HCT116 (cell line): Measurements from ENCODE around the gene ZNF516.

Experiments
- CBX3 ChIP-seq: IDR thresholded peaks from 2 replicates; pipeline ENCODE4 v1.6.1; 2012; ENCODE audit warnings: low read depth
- CEBPB ChIP-seq: IDR thresholded peaks from 2 replicates; pipeline ENCODE4 v1.6.1; 2012; ENCODE audit warnings: low read depth
- EGR1 ChIP-seq: IDR thresholded peaks from 2 replicates; pipeline ENCODE4 v1.6.1; 2012; ENCODE audit warnings: low read depth
- EZH2 ChIP-seq: fragments of 200-600 bp; sonication (generic); IDR thresholded peaks from 2 replicates; pipeline ENCODE4 v1.6.1; 2017; ENCODE audit warnings: antibody characterized with exemption, mixed run types
- EZH2phosphoT487 ChIP-seq: fragments of 200-600 bp; IDR thresholded peaks from 2 replicates; pipeline ENCODE4 v1.6.1; 2018; ENCODE audit warnings: antibody characterized with exemption, borderline replicate concordance
- JUND ChIP-seq: IDR thresholded peaks from 2 replicates; pipeline ENCODE4 v1.6.1; 2012
- POLR2A ChIP-seq: IDR thresholded peaks from 2 replicates; pipeline ENCODE4 v1.7.0; 2011; ENCODE audit warnings: borderline replicate concordance; ENCODE audit not compliant: insufficient read depth, insufficient read length; ENCODE audit errors: extremely low read depth
- POLR2AphosphoS5 ChIP-seq: IDR thresholded peaks from 2 replicates; pipeline ENCODE4 v1.6.1; 2011; ENCODE audit warnings: mild to moderate bottlenecking, low read depth, low read length, moderate library complexity
- SP1 ChIP-seq: IDR thresholded peaks from 2 replicates; pipeline ENCODE4 v1.6.1; 2012; ENCODE audit warnings: low read depth
- YY1 ChIP-seq: IDR thresholded peaks from 2 replicates; pipeline ENCODE4 v1.6.1; 2011; ENCODE audit warnings: low read length, low read depth, moderate library complexity, mild to moderate bottlenecking; ENCODE audit not compliant: insufficient replicate concordance; ENCODE audit errors: extremely low read depth
- ZFX ChIP-seq: fragments of 450-650 bp; IDR thresholded peaks from 2 replicates; pipeline ENCODE4 v1.6.1; 2017
- TF ChIP-seq, protein P1 (sequence below), 3 experiments: fragments of 200-600 bp in 1 of 3; sonication (generic) in 1 of 3; IDR thresholded peaks in 2 of 3; conservative IDR thresholded peaks in 1 of 3; 2 replicates each; pipeline ENCODE4 v1.5.1; 2012 to 2017; ENCODE audit warnings: low read depth in 2 of 3, low read length in 2 of 3, antibody characterized with exemption in 1 of 3, borderline replicate concordance in 1 of 3, control low read depth in 1 of 3, mild to moderate bottlenecking in 1 of 3, mixed read lengths in 1 of 3, mixed run types in 1 of 3, moderate library complexity in 1 of 3; ENCODE audit not compliant: insufficient read depth in 1 of 3
- TF ChIP-seq, protein P2 (sequence below): IDR thresholded peaks from 2 replicates; pipeline ENCODE4 v1.6.1; 2012
- TF ChIP-seq, protein P3 (sequence below): IDR thresholded peaks from 2 replicates; pipeline ENCODE4 v1.6.1; 2012

DNA sequence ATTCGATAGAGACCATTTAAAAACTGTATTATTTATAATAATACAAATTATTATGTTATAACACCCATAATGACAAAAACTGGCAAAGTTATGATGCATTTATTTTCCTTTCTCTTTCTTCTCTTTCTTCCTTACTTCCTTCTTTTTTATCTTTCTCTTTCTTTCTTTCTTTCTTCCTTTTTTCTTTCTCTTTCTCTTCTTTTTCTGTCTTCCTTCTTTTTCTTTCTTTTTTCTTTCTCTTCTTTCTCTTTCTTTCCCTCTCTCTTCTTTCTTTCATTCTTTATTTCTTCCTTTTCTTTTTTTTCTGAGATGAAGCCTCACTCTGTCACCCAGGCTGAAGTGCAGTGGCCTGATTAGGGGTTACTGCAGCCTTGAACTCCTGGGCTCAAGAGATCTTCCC lies 27.5 kb upstream of the ZNF516 start:
- TF ChIP-seq EGR1 = no peak
- TF ChIP-seq, protein P1, sequence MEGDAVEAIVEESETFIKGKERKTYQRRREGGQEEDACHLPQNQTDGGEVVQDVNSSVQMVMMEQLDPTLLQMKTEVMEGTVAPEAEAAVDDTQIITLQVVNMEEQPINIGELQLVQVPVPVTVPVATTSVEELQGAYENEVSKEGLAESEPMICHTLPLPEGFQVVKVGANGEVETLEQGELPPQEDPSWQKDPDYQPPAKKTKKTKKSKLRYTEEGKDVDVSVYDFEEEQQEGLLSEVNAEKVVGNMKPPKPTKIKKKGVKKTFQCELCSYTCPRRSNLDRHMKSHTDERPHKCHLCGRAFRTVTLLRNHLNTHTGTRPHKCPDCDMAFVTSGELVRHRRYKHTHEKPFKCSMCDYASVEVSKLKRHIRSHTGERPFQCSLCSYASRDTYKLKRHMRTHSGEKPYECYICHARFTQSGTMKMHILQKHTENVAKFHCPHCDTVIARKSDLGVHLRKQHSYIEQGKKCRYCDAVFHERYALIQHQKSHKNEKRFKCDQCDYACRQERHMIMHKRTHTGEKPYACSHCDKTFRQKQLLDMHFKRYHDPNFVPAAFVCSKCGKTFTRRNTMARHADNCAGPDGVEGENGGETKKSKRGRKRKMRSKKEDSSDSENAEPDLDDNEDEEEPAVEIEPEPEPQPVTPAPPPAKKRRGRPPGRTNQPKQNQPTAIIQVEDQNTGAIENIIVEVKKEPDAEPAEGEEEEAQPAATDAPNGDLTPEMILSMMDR (IDR thresholded peaks at IDR 0.05 in 2 of 3, conservative IDR thresholded peaks at IDR 0.05 in 1 of 3; ENCODE audit: borderline replicate concordance in 1 of 3, insufficient read depth in 1 of 3, low read depth in 2 of 3, low read length in 2 of 3) = no peak
- TF ChIP-seq EZH2phosphoT487 = no peak
- TF ChIP-seq POLR2A = no peak
- TF ChIP-seq SP1 = no peak
- TF ChIP-seq JUND = no peak
- TF ChIP-seq, protein P2, sequence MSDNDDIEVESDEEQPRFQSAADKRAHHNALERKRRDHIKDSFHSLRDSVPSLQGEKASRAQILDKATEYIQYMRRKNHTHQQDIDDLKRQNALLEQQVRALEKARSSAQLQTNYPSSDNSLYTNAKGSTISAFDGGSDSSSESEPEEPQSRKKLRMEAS = no peak
- TF ChIP-seq ZFX = no peak
- no peak for TF ChIP-seq CEBPB
- TF ChIP-seq YY1 = no peak
- TF ChIP-seq POLR2AphosphoS5 = no peak
- no peak for TF ChIP-seq CBX3
- TF ChIP-seq EZH2 = no peak
- TF ChIP-seq, protein P3, sequence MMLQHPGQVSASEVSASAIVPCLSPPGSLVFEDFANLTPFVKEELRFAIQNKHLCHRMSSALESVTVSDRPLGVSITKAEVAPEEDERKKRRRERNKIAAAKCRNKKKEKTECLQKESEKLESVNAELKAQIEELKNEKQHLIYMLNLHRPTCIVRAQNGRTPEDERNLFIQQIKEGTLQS = no peak
